HL-60 (cell line): ENCODE data around the gene SOX1.

ENCODE experiments used
- DNase-seq, 2 experiments: peaks; one replicate each; pipeline ENCODE4 v3.0.0-alpha.2; 2010 to 2020; ENCODE audit warnings: low read depth in 1 of 2, low spot score in 1 of 2
- H3K27ac ChIP-seq: fragments of 250-450 bp; sonication (Bioruptor Pico); replicated peaks from 2 replicates; pipeline ENCODE4 v1.5.1; 2020; ENCODE audit warnings: mild to moderate bottlenecking, moderate library complexity
- H3K27me3 ChIP-seq: fragments of 250-450 bp; sonication (Bioruptor Pico); 2 replicates; pipeline ENCODE4 v1.5.1; 2021; ENCODE audit warnings: mild to moderate bottlenecking, moderate library complexity; ENCODE audit not compliant: insufficient read depth, poor library complexity, severe bottlenecking
- H3K4me3 ChIP-seq: replicated peaks from 2 replicates; pipeline ENCODE4 v1.5.1; 2011; ENCODE audit warnings: mild to moderate bottlenecking, control low read depth, low read length; ENCODE audit not compliant: insufficient read depth
- GABPA ChIP-seq: IDR thresholded peaks from 2 replicates; pipeline ENCODE4 v1.6.1; 2012; ENCODE audit warnings: low read depth
- POLR2AphosphoS5 ChIP-seq: IDR thresholded peaks from 2 replicates; pipeline ENCODE4 v1.6.1; 2012; ENCODE audit warnings: low read depth
- SPI1 ChIP-seq: IDR thresholded peaks from 2 replicates; pipeline ENCODE4 v1.6.1; 2012; ENCODE audit warnings: low read depth, mild to moderate bottlenecking, borderline replicate concordance
- TF ChIP-seq, protein P1 (sequence below): IDR thresholded peaks from 2 replicates; pipeline ENCODE4 v1.6.1; 2012; ENCODE audit warnings: low read depth; ENCODE audit not compliant: insufficient replicate concordance
- TF ChIP-seq, protein P2 (sequence below): IDR thresholded peaks from one replicate; pipeline ENCODE4 v1.5.1; 2011; ENCODE audit warnings: low read length, control low read depth, inconsistent platforms; ENCODE audit not compliant: insufficient read depth

The SOX1 gene

GRCh38 chr13:112102243-112102642 lies 35.3 kb downstream of the SOX1 start:
- DNase-seq = no peak
- TF ChIP-seq SPI1 (no peak), POLR2AphosphoS5 (no peak), GABPA (no peak)
- TF ChIP-seq, protein P1, sequence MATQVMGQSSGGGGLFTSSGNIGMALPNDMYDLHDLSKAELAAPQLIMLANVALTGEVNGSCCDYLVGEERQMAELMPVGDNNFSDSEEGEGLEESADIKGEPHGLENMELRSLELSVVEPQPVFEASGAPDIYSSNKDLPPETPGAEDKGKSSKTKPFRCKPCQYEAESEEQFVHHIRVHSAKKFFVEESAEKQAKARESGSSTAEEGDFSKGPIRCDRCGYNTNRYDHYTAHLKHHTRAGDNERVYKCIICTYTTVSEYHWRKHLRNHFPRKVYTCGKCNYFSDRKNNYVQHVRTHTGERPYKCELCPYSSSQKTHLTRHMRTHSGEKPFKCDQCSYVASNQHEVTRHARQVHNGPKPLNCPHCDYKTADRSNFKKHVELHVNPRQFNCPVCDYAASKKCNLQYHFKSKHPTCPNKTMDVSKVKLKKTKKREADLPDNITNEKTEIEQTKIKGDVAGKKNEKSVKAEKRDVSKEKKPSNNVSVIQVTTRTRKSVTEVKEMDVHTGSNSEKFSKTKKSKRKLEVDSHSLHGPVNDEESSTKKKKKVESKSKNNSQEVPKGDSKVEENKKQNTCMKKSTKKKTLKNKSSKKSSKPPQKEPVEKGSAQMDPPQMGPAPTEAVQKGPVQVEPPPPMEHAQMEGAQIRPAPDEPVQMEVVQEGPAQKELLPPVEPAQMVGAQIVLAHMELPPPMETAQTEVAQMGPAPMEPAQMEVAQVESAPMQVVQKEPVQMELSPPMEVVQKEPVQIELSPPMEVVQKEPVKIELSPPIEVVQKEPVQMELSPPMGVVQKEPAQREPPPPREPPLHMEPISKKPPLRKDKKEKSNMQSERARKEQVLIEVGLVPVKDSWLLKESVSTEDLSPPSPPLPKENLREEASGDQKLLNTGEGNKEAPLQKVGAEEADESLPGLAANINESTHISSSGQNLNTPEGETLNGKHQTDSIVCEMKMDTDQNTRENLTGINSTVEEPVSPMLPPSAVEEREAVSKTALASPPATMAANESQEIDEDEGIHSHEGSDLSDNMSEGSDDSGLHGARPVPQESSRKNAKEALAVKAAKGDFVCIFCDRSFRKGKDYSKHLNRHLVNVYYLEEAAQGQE = no peak
- TF ChIP-seq, protein P2, sequence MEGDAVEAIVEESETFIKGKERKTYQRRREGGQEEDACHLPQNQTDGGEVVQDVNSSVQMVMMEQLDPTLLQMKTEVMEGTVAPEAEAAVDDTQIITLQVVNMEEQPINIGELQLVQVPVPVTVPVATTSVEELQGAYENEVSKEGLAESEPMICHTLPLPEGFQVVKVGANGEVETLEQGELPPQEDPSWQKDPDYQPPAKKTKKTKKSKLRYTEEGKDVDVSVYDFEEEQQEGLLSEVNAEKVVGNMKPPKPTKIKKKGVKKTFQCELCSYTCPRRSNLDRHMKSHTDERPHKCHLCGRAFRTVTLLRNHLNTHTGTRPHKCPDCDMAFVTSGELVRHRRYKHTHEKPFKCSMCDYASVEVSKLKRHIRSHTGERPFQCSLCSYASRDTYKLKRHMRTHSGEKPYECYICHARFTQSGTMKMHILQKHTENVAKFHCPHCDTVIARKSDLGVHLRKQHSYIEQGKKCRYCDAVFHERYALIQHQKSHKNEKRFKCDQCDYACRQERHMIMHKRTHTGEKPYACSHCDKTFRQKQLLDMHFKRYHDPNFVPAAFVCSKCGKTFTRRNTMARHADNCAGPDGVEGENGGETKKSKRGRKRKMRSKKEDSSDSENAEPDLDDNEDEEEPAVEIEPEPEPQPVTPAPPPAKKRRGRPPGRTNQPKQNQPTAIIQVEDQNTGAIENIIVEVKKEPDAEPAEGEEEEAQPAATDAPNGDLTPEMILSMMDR = no peak
- peaks cover 48% of the 10 kb centered on the region for H3K27me3 ChIP-seq
- H3K27ac ChIP-seq = no peak overlapping the region
- H3K4me3 ChIP-seq = no peak overlapping the region

DNA sequence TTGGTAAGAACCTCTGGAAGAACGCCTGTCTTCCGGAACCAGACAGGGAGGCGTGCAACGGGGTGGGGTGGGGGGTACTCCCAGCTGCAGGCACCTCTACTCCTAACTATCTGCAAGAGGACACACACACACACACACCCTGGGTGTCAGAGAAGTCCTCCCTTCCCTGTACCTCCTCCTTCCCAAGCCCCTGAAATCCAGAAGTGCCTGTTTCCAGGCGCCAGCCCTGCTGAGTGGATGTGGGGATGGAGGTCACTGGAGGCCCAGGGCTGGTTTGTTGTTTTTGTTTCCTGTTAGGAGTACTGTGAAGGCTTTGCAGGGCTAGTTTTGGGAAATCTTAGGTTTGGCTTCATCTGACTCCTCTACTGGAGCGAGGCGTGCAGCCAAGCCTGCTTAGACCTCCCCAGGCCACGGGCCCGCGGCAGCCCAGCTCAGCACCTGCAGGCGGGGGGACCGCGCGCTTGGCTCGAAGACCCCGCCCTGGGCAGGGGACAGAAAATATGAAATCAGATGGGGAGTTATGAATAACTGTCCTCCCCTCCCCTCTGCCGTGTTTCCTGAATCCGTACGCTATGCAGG lies 36.4 kb downstream of the SOX1 start:
- no peak for TF ChIP-seq SPI1
- TF ChIP-seq, protein P2 = no peak
- no peak for TF ChIP-seq GABPA
- TF ChIP-seq, protein P1 = no peak
- TF ChIP-seq POLR2AphosphoS5 = no peak
- no peak overlapping the region for H3K27ac ChIP-seq
- no peak overlapping the region for H3K4me3 ChIP-seq
- DNase-seq = no peak
- peaks cover 46% of the 10 kb centered on the region for H3K27me3 ChIP-seq

DNA sequence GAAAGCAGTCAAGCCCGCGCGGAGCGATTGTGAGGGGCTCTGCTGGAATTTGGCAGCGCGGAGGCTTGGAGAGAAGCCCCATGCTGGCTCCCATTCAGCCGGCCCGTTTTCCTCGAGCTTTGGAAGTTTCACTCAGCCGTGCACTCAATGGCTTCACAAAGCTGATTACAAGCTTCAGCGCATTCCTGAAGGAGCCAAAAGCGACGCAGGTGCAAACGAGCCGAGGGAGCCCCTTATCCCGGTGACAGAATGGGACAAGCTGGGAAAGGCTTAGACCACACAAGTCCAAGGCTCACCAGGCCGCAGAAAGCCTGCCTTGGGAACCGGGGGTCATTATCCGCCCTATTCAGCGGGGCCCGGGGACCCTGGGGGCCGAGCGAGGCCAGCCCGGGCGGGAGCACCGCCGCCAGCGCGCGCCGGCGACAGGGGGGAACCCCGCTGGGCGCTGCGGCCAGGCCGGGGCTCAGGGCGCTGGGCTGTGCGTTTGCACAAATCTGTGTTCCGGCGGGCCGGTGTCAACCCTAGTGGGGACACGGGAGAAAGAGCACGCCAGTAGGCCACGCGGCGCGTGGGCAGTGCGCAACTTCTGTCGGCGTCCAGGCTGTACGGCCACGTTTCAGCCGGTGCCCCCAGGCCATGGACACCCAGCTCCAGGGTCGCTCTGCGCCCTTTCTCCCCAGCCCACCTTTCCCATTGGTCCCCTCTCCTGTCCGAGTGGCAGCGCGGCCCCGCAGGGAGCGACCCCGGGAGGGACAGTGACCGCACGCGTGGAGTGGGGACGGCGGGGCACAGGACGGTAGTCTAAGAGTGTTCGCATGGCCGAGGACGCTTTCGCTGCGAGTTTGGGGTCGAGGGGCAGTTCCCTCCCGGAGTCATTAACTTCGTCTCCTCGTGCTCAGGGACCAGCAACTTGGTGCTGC lies 37.3 kb downstream of the SOX1 start:
- H3K27ac ChIP-seq = no peak overlapping the region
- peaks cover 46% of the 10 kb centered on the region for H3K27me3 ChIP-seq
- no peak for DNase-seq
- TF ChIP-seq, protein P1 = no peak
- TF ChIP-seq, protein P2 = no peak
- no peak for TF ChIP-seq GABPA
- TF ChIP-seq POLR2AphosphoS5 = no peak
- TF ChIP-seq SPI1 = no peak
- no peak overlapping the region for H3K4me3 ChIP-seq
